Stimulated activated CD8-positive, alpha-beta memory T cell treated with anti-CD3 and anti-CD28 coated beads, Interleukin-15, amount 100 ng/mL, for 48 hours (primary cell): ENCODE data around the gene ERN2.

Experiments used
- DNase-seq, 2 donors: peaks; one replicate each; pipeline ENCODE4 v3.0.0-alpha.2; 2020; ENCODE audit warnings: low read depth in 2 of 2

The ERN2 gene

GRCh38 chr16:23640615-23640930, 72.4 kb downstream of the ERN2 start:
- DNase-seq = no peak
